ENCODE measurements around the gene DOCK9.
"Not testable (repeated sequence)": the region's sequence is repeated elsewhere in the genome, so short reads cannot be mapped to it uniquely, and the experiment has no call there.

Gene DOCK9

DNA sequence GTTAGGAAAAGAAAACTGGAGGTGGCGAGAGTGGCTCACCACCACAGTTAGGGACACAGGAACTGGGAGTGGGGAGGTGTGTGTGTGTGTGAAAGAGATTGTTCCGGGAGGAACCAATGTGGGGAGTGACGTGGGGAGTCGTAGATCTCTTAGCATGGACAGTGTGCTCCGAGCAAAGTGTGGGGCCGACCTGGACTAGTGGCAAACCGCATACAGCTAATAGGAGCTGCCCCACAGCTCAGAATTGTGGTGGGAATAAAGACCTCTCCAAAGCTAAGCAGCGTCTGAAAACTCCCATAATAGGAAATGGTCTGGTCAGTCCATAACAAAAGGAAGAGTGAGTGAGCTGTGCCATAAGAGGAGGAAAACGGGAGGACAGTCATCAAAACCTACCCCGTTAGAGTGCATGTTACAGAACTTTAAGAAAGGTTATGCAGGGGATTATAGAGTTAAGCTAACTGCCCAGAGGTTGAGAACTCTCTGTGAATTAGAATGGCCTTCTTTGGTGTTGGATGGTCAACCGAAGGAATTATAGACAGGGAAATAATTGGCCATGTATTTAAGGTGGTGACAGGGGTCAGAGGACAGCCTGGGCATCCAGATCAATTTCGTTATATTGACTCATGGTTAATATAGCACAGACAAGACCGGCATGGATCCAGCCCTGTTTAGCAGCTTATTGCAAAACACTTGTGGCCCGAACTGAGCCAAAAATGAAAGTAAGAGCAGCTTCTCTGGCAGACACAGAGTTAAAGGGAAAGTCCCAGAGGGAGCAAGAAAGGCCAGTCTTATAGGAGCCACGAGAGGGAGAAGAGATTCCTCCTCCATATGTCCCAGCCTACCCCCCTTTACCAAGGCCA, 216.5 kb downstream of the DOCK9 start:
- DNase-seq = no peak

DNA sequence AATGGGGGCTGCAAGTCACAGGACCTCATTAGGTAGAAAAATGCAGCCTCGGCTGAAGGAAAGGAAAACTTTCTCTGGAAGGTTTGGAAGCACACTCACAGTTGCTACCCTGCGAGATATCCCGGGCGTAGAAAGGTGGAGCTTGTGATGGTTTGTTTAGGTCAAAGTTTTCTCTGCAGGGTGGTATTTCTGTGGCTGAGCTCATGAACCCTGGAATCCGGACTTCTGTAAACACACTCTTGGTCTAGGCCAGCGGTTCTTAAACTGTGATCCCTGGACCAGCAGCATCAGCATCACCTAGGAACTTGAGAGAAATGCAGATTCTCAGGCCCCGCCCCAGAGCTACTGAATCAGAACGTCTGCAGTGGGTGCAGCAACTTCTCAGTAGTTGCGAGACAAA, 222.1 kb downstream of the DOCK9 start:
- no peak for DNase-seq

DNA sequence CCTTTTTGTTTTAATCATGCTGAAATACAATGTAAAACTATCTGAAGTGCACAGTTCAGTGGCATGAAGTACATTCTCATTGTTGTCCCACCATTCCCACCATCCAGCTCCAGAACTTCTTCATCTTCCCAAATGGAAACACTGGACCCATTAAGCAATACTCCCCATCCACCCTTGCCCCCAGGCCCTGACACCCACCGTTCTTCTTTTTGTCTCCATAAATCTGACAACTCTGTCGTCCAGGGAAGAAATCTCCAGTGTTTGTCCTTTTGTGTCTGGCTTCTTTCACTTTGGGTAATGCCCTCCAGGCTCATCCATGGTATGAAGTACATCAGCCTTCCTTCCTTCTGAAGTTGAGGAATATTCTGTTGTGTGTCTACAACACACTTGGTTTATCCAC, 222.7 kb downstream of the DOCK9 start:
- DNase-seq = no peak

DNA sequence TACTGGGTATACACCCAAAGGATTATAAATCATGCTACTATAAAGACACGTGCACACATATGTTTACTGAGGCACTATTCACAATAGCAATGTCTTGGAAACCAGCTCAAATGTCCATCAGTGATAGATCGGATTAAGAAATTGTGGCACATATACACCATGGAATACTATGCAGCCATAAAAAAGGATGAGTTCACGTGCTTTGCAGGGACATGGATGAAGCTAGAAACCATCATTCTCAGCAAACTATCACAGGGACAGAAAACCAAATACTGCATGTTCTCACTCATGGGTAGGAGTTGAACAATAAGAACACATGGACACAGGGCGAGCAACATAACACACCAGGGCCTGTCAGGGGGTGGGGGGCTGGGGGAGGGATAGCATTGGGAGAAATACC, 223.4 kb downstream of the DOCK9 start:
- DNase-seq = not testable (repeated sequence)

DNA sequence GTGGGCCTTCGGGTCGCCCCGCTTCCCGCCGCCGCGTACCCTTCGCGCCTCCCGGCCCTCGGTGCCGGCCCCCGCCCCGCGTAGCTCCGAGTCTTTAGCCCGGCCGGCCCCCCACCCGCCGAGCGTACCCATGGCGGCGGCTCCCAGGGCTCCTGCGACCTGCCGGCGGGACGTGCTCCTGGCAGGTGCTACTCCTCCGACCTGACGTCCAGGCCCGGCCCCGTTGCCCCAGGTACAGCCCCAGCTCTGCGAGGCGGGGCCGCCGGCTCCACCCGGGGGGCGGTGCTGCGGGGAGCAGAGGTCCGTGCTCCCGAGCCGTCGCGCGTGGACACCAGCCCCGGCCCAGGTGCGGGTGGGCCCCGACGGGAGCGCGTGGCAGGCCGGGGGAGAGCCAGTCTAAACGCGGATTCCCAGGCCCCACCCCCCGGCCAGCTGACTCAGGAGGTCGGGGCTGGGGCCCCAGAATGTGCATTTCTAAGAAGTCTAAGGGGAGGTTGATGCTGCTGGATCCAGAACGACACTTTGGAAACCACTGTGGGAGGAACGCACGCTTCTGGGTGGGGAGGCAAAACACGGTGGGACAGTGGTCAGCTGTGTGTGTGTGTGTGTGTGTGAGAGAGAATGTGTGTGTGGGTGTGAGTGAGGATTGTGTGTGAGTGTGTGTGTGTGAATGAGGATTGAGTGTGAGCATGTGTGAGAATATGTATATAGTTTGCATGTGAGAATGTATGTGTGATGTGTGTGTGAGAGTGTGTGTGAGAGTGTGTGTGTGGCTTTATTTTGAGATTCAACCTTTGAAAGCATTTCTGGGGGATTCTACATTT, 225.2 kb downstream of the DOCK9 start, which contains the start of gene SLC15A1:
TSS of gene SLC15A1 (minus strand) at position 206 of the 824 bp plus-strand sequence. CDS start at position 132, 74 bp downstream.
- DNase-seq = no peak

DNA sequence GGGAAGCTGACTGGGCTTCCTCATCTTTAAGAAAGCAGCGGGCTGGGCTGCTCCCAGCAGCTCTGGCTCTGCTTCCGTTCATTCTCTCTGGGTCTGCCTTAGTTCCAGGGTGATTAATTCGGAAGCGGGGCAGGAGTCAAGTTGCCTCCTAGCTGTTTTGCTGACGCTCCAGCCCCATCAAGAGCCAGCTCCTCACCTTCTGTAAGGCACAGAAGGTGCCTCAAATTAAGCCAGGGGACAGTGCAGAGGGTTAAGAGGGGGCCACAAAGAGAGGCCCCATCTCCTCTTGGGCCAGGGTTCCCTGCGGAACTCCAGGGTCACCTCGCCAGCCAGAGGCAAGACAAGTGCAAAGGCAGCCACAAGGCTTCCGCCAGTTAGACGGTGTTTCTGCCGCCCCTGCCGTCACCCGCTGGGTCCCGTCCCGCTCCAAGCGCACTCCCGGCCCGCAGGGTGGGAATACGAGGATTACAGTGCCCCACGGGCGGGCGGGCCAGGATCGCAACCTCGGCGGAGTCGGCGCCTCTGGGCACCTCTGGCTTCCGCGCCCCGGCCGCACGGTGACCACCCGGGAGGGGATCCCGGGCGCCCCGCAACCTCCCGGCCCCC, 225.9 kb downstream of the DOCK9 start:
- no peak for DNase-seq

DNA sequence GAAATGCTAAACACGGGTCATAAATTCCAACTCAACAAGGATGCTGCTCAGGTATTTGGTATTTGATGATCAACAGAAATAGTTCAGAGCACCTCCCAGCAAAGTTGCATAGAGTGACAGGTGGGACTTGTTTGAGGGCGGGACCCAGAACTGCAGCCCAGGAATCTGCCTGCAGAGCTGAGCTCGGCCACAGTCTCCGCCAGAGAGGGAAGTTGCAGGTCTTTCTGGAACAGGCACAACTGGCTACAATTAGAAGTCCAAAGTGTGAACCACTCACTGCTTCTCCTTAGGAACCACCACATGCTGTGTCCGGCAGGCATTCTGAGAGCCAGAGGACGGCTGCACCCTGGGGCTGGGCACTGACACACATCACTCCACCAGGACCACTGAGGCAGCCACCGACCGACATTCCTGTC, 226.5 kb downstream of the DOCK9 start:
- DNase-seq = no peak

DNA sequence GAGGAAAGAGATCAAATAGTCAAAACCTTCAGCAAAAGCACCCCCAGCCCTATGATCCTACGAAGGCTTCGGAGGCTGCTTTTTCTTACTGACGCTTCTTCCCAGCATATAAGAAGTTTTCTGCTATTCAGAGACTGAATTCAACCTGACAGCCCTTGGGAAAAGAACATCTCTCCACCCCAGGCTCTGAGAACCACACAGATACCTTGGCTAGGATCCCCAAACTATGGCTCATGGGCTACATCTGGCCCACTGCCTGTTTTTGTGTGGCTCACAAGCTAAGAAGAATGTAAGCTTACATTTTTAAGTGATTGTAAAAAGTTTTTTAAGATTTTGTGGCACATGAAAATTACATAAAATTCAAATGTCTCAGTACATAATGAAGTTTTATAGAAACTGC, 228.4 kb downstream of the DOCK9 start:
- no peak for DNase-seq

DNA sequence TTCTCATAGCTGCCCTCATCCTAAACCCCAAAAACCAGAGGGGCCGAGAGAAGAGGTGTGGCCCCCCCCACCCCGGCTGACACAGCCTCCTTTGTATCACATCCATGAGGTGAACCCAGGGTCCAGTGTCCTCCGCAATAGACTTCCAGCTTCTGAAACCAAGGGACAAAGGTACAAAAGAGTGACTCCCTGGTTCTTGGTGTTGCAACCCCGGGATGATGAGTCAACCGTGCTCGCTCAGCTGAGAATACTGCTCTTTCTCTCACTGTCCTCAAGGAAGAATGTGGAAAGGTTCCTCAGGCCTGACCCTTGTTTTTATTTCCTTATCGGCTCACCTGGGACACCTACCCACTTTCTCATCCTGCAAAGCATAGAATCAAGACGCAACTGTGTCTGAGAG, 230.9 kb downstream of the DOCK9 start:
- no peak for DNase-seq
